ENCODE measurements around the gene MAP7D2.

DNA sequence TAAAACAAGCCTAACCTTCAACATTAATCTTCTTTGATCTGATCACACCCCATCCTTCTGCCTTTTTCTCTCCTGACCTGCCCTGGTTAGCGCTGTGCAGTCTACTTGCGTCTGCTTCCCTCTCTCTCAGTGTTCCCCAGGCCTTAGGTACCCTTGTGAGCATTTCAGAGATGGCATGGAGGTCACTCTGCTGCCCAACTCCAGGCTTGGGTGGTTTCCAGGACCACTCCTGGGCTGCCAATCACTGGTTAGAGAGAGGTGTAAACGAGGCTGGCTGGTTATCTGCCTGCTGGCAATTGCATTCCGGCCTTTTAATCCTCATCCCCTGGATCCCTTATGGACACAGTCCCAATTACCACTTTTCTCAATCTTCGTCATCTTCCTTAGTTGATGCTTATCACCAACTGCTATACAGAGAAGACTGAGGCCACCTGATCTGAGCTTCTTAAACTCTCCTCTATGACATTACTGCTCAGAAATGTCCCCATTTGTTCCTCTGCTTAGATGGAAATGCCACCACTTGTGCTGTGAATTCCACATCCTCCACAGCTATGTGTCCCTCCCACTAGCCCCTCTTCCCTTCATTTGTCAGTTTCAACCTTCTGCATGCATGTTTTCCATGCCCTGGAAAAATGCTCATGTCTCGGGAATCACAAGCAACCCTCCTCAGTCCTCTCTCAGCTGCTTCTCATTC, 96.9 kb downstream of the MAP7D2 start:
- TF ChIP-seq, protein P1, sequence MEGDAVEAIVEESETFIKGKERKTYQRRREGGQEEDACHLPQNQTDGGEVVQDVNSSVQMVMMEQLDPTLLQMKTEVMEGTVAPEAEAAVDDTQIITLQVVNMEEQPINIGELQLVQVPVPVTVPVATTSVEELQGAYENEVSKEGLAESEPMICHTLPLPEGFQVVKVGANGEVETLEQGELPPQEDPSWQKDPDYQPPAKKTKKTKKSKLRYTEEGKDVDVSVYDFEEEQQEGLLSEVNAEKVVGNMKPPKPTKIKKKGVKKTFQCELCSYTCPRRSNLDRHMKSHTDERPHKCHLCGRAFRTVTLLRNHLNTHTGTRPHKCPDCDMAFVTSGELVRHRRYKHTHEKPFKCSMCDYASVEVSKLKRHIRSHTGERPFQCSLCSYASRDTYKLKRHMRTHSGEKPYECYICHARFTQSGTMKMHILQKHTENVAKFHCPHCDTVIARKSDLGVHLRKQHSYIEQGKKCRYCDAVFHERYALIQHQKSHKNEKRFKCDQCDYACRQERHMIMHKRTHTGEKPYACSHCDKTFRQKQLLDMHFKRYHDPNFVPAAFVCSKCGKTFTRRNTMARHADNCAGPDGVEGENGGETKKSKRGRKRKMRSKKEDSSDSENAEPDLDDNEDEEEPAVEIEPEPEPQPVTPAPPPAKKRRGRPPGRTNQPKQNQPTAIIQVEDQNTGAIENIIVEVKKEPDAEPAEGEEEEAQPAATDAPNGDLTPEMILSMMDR (IDR thresholded peaks at IDR 0.05; ENCODE audit: poor library complexity), result no peak
- TF ChIP-seq EZH2phosphoT487 (IDR thresholded peaks at IDR 0.05; ENCODE audit: low read depth, severe bottlenecking, unreplicated experiment) (no peak), EZH2 (IDR thresholded peaks at IDR 0.05; ENCODE audit: borderline replicate concordance) (no peak)

Measured in hepatocyte (in vitro differentiated cells).